HG02840 (cell line): ENCODE data around the gene FGF3.

Source experiments
- ATAC-seq: cut with Tn5 transposase; IDR thresholded peaks from one replicate; pipeline ENCODE4 v1.9.1; 2021; ENCODE audit warnings: mild to moderate bottlenecking, moderate library complexity, moderate number of reproducible peaks; ENCODE audit not compliant: unreplicated experiment, low FRiP score

The FGF3 gene

GRCh38 chr11:69848201-69848600 is 29.0 kb upstream of the FGF3 start:
- ATAC-seq: no peak

- ATAC-seq: no peak
These were observed 25.2 kb upstream of the FGF3 start for GRCh38 chr11:69844396-69844795.

- ATAC-seq: no peak
These were observed 24.3 kb upstream of the FGF3 start for GRCh38 chr11:69843529-69843921.

- no peak for ATAC-seq
These were observed 23.7 kb upstream of the FGF3 start for GRCh38 chr11:69842746-69843528.

GRCh38 chr11:69841859-69842698 is 22.9 kb upstream of the FGF3 start:
- ATAC-seq: no peak

GRCh38 chr11:69841170-69841858 is 22.1 kb upstream of the FGF3 start:
- no peak for ATAC-seq

- no peak for ATAC-seq
These were observed 21.4 kb upstream of the FGF3 start for GRCh38 chr11:69840371-69841169.

GRCh38 chr11:69839516-69839915 is 20.3 kb upstream of the FGF3 start:
- ATAC-seq: no peak

- ATAC-seq: no peak
These were observed 18.6 kb upstream of the FGF3 start for GRCh38 chr11:69837791-69838190.

GRCh38 chr11:69836401-69836800 is 17.2 kb upstream of the FGF3 start:
- ATAC-seq: no peak

- ATAC-seq: no peak
These were observed 15.9 kb upstream of the FGF3 start for GRCh38 chr11:69834811-69835800.

- ATAC-seq: no peak
These were observed 15.0 kb upstream of the FGF3 start for GRCh38 chr11:69834251-69834650.

- no peak for ATAC-seq
These were observed 13.6 kb upstream of the FGF3 start for GRCh38 chr11:69832561-69833413.

- no peak for ATAC-seq
These were observed 12.8 kb upstream of the FGF3 start for GRCh38 chr11:69831985-69832384.

GRCh38 chr11:69830086-69830485 is 10.9 kb upstream of the FGF3 start:
- no peak for ATAC-seq

- no peak for ATAC-seq
These were observed 9.7 kb upstream of the FGF3 start for GRCh38 chr11:69828971-69829344.

GRCh38 chr11:69828276-69828970 is 9.2 kb upstream of the FGF3 start:
- no peak for ATAC-seq

GRCh38 chr11:69826773-69827172 is 7.6 kb upstream of the FGF3 start:
- ATAC-seq: no peak
